ENCODE data around the gene STXBP5. TPM values are rescaled to one million over a fixed set of nuclear protein-coding genes. Genes with fewer than 3 reads are reported as not detected.
"Not testable (repeated sequence)": the region's sequence is repeated elsewhere in the genome, so short reads cannot be mapped to it uniquely, and the experiment has no call there.

Gene STXBP5
- total RNA-seq, 2 donors from 2014 or later: 9.9 to 13.6 TPM

DNA sequence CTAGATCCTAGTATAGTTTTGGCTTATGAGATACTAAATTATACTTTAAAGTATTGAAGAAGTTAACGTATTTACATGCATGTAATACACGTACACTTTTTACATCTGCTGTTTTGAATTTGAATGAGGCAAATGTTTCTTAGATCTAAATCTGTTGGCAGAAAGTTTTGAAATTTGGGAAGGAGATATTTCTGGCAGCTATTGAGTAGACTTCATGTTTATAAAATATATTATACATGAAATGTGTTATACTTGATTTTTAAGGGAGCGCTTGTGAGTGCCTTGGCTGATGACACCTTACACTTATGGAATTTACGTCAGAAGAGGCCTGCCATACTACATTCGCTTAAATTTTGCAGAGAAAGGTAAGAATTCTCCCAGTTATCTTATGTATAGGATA is 34.7 kb downstream of the STXBP5 start:
- Histone ChIP-seq H3K36me3 (peaks cover 5% of the 10 kb centered on the region), H3K9me3 (no peaks in the 10 kb centered on the region), H3K27me3 (no peaks in the 10 kb centered on the region), H3K4me3 (no peak overlapping the region), H3K27ac (no peak overlapping the region), H3K4me1 (no peaks in the 10 kb centered on the region)
- DNase-seq (ENCODE audit: low spot score): no peak
- TF ChIP-seq, protein P1, sequence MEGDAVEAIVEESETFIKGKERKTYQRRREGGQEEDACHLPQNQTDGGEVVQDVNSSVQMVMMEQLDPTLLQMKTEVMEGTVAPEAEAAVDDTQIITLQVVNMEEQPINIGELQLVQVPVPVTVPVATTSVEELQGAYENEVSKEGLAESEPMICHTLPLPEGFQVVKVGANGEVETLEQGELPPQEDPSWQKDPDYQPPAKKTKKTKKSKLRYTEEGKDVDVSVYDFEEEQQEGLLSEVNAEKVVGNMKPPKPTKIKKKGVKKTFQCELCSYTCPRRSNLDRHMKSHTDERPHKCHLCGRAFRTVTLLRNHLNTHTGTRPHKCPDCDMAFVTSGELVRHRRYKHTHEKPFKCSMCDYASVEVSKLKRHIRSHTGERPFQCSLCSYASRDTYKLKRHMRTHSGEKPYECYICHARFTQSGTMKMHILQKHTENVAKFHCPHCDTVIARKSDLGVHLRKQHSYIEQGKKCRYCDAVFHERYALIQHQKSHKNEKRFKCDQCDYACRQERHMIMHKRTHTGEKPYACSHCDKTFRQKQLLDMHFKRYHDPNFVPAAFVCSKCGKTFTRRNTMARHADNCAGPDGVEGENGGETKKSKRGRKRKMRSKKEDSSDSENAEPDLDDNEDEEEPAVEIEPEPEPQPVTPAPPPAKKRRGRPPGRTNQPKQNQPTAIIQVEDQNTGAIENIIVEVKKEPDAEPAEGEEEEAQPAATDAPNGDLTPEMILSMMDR (IDR thresholded peaks at IDR 0.05): no peak

GRCh38 chr6:147244832-147245231 is 40.6 kb downstream of the STXBP5 start:
- H3K4me1 ChIP-seq: no peaks in the 10 kb centered on the region
- DNase-seq (ENCODE audit: low spot score): no peak
- no peaks in the 10 kb centered on the region for H3K27me3 ChIP-seq
- TF ChIP-seq, protein P1 (IDR thresholded peaks at IDR 0.05): no peak
- H3K36me3 ChIP-seq: peaks cover 5% of the 10 kb centered on the region
- H3K4me3 ChIP-seq: no peak overlapping the region
- H3K27ac ChIP-seq: no peak overlapping the region
- H3K9me3 ChIP-seq: no peaks in the 10 kb centered on the region

DNA sequence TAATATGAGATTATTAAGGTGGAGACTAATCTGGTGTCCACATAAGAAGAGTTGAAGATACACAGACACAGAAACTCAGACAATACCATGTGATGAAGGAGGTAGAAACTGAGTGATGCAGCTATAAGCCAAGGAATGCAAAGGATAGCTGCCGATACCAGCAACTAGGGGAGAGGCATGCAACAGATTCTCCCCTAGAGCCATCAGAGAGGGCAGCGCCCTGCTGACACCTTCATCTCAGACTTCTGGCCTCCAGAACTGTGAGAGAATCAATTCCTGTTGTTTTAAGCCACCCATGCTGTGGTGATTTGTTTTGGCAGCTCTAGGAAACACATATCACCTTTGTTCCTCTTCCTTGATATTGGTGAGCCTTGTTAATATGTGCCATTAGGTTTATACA is 41.5 kb downstream of the STXBP5 start:
- no peak overlapping the region for H3K27ac ChIP-seq
- no peak for DNase-seq (ENCODE audit: low spot score)
- H3K36me3 ChIP-seq: peaks cover 5% of the 10 kb centered on the region
- H3K27me3 ChIP-seq: no peaks in the 10 kb centered on the region
- H3K9me3 ChIP-seq: no peaks in the 10 kb centered on the region
- no peak overlapping the region for H3K4me3 ChIP-seq
- TF ChIP-seq, protein P1 (IDR thresholded peaks at IDR 0.05): no peak
- H3K4me1 ChIP-seq: no peaks in the 10 kb centered on the region

DNA sequence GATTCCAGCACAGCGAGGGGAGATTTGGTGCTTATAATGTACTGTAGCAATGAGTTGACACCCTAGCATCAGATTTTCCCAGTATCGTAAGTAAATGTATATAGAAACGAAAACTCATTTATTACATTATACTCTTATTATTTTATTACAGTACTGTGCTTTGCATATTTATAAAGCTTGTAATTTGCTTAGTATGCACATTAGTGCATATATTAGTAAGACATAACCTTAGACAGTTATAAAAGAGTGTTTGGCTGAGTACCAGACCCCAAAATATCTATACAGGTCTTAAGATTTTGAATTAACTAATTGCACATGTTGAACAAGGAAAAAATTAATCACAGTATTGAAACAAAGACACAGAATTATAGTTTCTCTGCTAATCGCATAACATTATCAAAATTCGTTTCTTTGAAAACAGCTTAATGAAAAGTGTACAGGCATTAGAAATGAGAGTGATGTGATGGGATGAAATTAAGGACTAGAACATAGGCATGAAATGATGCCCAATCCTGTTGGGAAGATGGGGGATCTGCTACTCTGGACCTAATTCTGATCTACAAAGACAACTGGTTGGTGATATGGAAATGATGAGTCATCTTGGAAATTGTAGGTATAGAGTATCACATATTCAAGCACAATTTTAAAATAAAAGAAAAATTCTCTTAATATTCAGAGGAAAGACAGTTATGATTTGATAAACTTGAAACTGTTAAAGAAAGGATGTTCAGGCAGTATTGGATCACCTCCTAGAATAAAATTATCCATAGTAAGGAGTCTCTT is 42.8 kb downstream of the STXBP5 start:
- Histone ChIP-seq H3K9me3 (no peaks in the 10 kb centered on the region), H3K4me1 (no peaks in the 10 kb centered on the region), H3K4me3 (no peak overlapping the region), H3K27me3 (no peaks in the 10 kb centered on the region), H3K36me3 (peaks cover 17% of the 10 kb centered on the region), H3K27ac (no peak overlapping the region)
- DNase-seq (ENCODE audit: low spot score): no peak
- TF ChIP-seq, protein P1 (IDR thresholded peaks at IDR 0.05): no peak

GRCh38 chr6:147248859-147249258 is 44.6 kb downstream of the STXBP5 start:
- no peak for DNase-seq (ENCODE audit: low spot score)
- TF ChIP-seq, protein P1 (IDR thresholded peaks at IDR 0.05): no peak
- H3K27me3 ChIP-seq: no peaks in the 10 kb centered on the region
- H3K4me3 ChIP-seq: no peak overlapping the region
- H3K9me3 ChIP-seq: no peaks in the 10 kb centered on the region
- H3K27ac ChIP-seq: no peak overlapping the region
- H3K36me3 ChIP-seq: peaks cover 12% of the 10 kb centered on the region
- no peaks in the 10 kb centered on the region for H3K4me1 ChIP-seq

DNA sequence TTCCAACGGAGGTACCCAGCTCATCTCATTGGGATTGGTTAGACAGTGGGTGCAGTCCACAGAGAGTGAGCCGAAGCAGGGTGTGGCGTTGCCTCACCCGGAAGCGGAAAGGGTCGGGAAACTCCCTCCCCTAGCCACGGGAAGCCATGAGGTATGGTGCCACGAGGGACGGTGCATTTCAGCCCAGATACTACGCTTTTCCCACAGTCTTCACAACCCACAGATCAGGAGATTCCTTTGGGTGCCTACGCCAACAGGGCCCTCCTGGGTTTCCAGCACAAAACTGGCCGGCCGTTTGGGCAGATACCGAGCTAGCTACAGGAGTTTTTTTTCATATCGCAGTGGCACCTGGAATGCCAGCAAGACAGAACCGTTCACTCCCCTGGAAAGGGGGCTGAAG is 46.9 kb downstream of the STXBP5 start:
- no peaks in the 10 kb centered on the region for H3K27me3 ChIP-seq
- TF ChIP-seq, protein P1 (IDR thresholded peaks at IDR 0.05): no peak
- H3K27ac ChIP-seq: no peak overlapping the region
- DNase-seq (ENCODE audit: low spot score): no peak
- H3K9me3 ChIP-seq: no peaks in the 10 kb centered on the region
- H3K4me3 ChIP-seq: no peak overlapping the region
- no peaks in the 10 kb centered on the region for H3K4me1 ChIP-seq
- peaks cover 12% of the 10 kb centered on the region for H3K36me3 ChIP-seq

GRCh38 chr6:147254929-147255473 is 50.8 kb downstream of the STXBP5 start:
- H3K4me1 ChIP-seq; H3K9me3 ChIP-seq; H3K27ac ChIP-seq; DNase-seq (ENCODE audit: low spot score); H3K4me3 ChIP-seq; H3K27me3 ChIP-seq: not testable (repeated sequence)
- H3K36me3 ChIP-seq: peaks cover 12% of the 10 kb centered on the region
